ENCODE measurements around the gene ZNF324.

DNA sequence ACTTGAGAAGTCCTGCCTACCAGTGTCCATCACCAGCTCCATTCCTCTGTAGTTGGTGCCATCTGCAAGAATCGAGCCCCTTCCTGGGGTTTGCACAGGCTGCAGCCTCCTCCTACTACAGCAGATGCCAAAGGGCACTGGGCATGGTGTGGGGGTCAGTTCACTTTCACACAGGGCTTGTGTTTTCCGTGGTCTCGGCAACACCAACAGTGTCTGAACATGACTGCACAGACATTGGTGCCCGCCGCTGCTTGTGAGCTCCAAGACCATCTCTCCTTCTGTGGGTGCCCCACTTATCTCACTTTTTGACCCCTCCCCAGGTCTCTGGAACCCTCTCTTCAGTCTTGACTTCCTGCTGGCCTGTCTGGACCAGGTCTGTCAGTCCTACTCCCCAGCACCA is 24.5 kb downstream of the ZNF324 start:
- TF ChIP-seq ZFX (IDR thresholded peaks at IDR 0.05): no peak
- TF ChIP-seq CTCF (conservative IDR thresholded peaks at IDR 0.05): no peak
